ENCODE measurements around the gene PPP2R5C.
"Not testable (repeated sequence)": the region's sequence is repeated elsewhere in the genome, so short reads cannot be mapped to it uniquely, and the experiment has no call there.

Gene PPP2R5C

GRCh38 chr14:101761032-101761880 lies at the start of gene PPP2R5C:
PPP2R5C (plus strand) TSS chr14:101761709; CDS start chr14:101761894, 185 bp downstream.
- FAIRE-seq (no peak), DNase-seq (ENCODE audit: extremely low spot score, insufficient read length, low read depth) (peak; percentile 91)

DNA sequence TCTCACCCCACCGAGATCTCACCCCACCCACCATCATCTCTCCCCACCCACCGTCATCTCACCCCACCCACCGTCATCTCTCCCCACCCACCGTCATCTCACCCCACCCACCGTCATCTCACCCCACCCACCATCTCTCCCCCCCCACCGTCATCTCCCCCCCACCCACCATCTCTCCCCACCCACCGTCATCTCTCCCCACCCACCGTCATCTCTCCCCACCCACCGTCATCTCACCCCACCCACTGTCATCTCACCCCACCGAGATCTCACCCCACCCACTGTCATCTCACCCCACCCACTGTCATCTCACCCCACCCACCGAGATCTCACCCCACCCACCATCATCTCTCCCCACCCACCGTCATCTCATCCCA lies 49.7 kb upstream of the PPP2R5C start:
- FAIRE-seq, result not testable (repeated sequence)

DNA sequence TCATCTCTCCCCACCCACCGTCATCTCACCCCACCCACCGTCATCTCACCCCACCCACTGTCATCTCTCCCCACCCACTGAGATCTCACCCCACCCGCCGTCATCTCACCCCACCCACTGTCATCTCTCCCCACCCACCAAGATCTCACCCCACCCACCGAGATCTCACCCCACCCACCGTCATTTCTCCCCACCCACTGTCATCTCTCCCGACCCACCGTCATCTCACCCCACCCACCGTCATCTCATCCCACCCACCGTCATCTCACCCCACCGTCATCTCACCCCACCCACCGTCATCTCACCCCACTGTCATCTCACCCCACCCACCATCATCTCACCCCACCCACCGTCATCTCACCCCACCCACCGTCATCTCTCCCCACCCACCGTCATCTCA lies 49.2 kb upstream of the PPP2R5C start:
- FAIRE-seq; DNase-seq (ENCODE audit: extremely low spot score, insufficient read length, low read depth): not testable (repeated sequence)

More for the DNA sequence above, 49.7 kb upstream of the PPP2R5C start:
- DNase-seq (ENCODE audit: extremely low spot score, insufficient read length, low read depth), result not testable (repeated sequence)

DNA sequence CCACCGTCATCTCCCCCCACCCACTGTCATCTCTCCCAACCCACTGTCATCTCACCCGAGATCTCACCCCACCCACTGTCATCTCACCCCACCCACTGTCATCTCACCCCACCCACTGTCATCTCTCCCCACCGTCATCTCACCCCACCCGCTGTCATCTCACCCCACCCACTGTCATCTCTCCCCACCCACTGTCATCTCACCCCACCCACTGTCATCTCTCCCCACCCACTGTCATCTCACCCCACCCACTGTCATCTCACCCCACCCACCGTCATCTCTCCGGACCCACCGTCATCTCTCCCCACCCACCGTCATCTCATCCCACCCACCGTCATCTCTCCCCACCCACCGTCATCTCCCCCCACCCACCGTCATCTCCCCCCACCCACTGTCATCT lies 48.4 kb upstream of the PPP2R5C start:
- FAIRE-seq; DNase-seq (ENCODE audit: extremely low spot score, insufficient read length, low read depth): not testable (repeated sequence)

- no peak for FAIRE-seq
- no peak for DNase-seq (ENCODE audit: extremely low spot score, insufficient read length, low read depth)
These were observed 47.7 kb upstream of the PPP2R5C start for GRCh38 chr14:101713621-101714349.

DNA sequence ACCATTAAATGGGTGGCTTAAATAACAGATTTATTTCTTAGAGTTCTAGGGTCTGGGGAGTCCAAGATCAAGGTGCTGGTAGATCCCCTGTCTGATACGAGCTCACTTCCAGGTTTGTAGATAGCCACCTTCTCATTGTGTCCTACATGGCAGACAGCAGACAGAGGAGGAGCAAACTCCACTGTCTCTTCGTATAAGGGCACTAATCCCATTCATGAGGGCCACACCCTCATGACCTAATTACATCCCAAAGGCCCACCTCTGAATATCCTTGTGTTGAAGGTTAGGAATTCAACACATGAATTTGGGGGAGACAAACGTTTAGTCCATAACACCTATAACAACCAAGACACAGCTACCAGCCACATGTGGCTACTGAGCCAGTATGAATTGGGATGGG lies 47.1 kb upstream of the PPP2R5C start:
- FAIRE-seq (no peak), DNase-seq (ENCODE audit: extremely low spot score, insufficient read length, low read depth) (no peak)

- DNase-seq (ENCODE audit: extremely low spot score, insufficient read length, low read depth) (no peak), FAIRE-seq (no peak)
These were observed 46.1 kb upstream of the PPP2R5C start for GRCh38 chr14:101715210-101716076.

GRCh38 chr14:101716077-101716950 lies 45.2 kb upstream of the PPP2R5C start:
- FAIRE-seq (no peak), DNase-seq (ENCODE audit: extremely low spot score, insufficient read length, low read depth) (no peak)

GRCh38 chr14:101716956-101717662 lies 44.4 kb upstream of the PPP2R5C start:
- DNase-seq (ENCODE audit: extremely low spot score, insufficient read length, low read depth) (no peak), FAIRE-seq (no peak)

DNA sequence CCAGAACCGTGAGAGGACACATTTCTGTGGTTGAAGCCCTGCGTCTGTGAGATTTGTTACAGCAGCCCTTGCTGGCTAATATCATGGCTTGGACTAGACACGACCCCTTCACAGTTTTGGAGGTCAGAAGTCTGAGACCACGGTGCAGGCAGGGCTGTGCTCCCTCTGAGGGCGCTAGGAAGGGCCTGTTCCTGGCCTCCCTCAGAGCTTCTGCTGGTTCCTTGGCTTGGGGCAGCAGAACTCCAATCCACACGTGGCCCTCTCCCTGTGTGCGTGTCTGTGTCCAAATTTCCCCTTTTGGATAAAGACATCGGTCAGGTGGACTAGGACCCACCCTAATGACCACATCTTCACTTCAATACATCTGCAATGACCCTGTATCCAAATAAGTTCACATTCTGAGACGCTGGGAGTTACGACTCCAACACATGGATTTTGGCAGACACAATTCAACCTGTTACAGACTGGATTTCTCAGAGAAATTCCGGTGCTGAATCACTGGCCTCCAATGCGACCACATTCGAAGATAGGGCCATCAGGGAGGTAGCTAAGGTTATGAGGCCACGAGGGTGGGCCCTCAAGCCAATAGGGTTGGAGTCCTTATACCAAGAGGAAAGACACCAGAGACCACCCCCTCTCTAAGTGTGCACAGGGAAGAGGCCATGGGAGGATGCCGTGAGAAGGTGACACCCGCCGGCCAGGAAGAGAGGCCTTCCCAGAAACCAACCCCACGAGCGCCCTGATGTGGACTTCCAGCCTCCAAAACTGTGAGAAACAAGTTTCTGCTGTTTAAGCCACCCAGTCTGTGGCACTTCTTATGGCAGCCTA lies 43.6 kb upstream of the PPP2R5C start:
- FAIRE-seq (no peak), DNase-seq (ENCODE audit: extremely low spot score, insufficient read length, low read depth) (no peak)

GRCh38 chr14:101719045-101719645 lies 42.4 kb upstream of the PPP2R5C start:
- no peak for FAIRE-seq
- DNase-seq (ENCODE audit: extremely low spot score, insufficient read length, low read depth), result no peak

GRCh38 chr14:101719708-101720107 lies 41.8 kb upstream of the PPP2R5C start:
- FAIRE-seq (no peak), DNase-seq (ENCODE audit: extremely low spot score, insufficient read length, low read depth) (no peak)

GRCh38 chr14:101721111-101721510 lies 40.4 kb upstream of the PPP2R5C start:
- FAIRE-seq (no peak), DNase-seq (ENCODE audit: extremely low spot score, insufficient read length, low read depth) (no peak)

DNA sequence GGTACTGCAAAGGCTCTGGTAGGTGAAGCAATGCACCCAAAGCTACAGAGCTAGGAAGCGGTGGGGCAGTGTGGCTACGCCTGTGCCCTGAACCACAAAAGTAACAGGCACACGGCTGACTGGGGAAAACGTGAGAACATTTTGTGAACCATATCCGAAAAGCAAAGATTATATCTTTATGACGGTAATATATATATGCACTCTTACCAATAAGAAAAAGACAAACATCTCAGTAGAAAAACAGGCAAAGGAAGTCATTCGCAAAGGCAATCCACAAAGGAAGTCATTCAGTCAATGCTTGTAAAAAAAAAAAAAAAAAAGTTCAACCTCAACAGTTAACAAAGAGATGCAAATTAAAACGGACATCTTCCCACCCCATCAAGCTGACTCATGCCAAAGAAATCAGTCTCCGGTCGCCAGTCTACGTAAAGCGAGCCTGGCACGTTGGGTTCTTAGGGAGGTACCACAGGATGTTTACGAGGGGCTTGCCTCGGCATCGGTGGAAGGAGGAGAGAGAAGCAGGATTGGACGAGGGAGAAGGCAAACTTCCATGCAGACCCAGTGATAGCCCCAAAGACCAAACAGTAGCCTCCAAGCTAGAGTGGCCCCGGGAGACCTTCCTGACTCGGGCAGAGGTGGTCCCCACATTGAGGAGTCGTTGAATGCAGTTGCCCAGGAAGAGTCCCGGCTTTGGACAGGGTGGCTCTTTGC lies 39.4 kb upstream of the PPP2R5C start:
- no peak for DNase-seq (ENCODE audit: extremely low spot score, insufficient read length, low read depth)
- FAIRE-seq, result peak; percentile 47

DNA sequence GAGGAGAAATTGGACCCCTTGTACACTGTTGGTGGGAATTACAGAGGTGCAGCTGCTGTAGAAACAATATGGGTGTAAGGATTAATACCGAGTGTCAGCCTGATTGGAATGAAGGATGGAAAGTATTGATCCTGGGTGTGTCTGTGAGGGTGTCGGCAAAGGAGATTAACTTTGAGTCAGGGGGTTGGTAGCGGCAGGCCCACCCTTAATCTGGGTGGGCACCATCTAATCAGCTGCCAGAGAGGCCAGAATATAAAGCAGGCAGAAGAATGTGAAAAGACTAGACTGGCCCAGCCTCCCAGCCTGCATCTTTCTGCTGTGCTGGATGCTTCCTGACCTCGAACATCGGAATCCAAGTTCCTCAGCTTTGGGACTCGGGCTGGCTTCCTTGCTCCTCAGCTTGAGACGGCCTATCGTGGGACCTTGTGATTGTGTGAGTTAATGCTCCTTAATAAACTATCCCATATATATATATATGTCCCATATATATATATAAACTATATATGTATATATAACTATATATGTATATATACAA lies 38.4 kb upstream of the PPP2R5C start:
- FAIRE-seq, result no peak
- DNase-seq (ENCODE audit: extremely low spot score, insufficient read length, low read depth), result no peak

DNA sequence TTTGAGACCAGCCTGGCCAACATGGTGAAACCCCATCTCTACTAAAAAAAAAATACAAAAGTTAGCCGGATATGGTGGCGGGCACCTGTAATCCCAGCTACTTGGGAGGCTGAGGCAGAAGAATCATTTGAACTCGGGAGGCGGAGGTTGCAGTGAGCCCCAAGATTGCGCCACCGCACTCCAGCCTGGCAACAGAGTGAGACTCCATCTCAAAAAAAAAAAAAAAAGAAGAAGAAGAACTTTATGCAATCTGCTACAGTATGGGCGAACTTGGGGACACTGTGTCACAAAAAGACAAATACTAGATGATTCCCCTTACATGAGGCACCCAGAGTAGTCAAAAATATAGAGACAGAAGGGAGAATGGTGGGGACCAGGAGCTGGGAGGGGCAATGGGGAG lies 35.9 kb upstream of the PPP2R5C start:
- DNase-seq (ENCODE audit: extremely low spot score, insufficient read length, low read depth); FAIRE-seq: not testable (repeated sequence)
